GM13976 (cell line): ENCODE data around the gene STK17B.
A peak's percentile ranks its signal among the peaks of the same experiment; 100 is the strongest.

Experiments
- DNase-seq: peaks from one replicate; pipeline ENCODE4 v3.0.0; 2012; ENCODE audit warnings: low spot score
- CTCF ChIP-seq: IDR thresholded peaks from 2 replicates; pipeline ENCODE4 v1.5.1; 2012; ENCODE audit warnings: borderline replicate concordance, mild to moderate bottlenecking; ENCODE audit not compliant: insufficient read depth; ENCODE audit errors: extremely low read depth, missing control alignments, control extremely low read depth
- in situ Hi-C: fragments of 300-500 bp; cut with MboI; formaldehyde crosslinking; loops from one replicate; pipeline ENCODE4 v1.12.0; 2022; ENCODE audit warnings: low sequenced_read_pairs, mixed read lengths, inconsistent platforms; ENCODE audit not compliant: unreplicated experiment

Gene STK17B

GRCh38 chr2:196165016-196165415 is 6.4 kb downstream of the STK17B start:
- in situ Hi-C loops = no loop called here
- TF ChIP-seq CTCF = no peak
- DNase-seq = no peak

- no peak for TF ChIP-seq CTCF
- in situ Hi-C loops = no loop called here
- DNase-seq = no peak
Observed at GRCh38 chr2:196163285-196163684, 8.1 kb downstream of the STK17B start.

DNA sequence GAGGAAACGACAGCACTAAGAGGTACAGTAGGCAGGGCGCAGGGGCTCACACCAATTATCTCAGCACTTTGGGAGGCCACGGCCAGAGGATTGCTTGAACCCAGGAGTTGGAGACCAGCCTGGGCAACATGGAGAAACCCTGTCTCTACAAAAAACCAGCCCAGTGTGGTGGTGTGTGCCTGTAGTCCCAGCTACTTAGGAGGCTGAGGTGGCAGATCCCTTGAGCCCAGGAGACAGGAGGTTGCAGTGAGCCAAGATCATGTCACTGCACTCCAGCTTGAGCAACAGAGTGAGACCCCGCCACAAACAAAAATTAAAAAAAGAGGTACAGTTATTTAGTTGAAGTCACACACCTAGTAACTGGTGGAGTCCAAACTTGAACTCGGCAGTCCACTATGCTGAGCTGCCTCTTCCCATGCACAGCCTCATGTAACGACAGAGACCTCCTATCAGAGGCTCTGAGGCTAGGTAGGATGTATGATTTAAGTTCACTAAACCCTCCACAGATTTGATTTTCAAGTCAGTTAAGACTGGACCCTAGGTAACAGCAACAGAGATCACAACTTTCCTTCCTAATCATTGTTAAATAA is 8.7 kb downstream of the STK17B start:
- in situ Hi-C loops = no loop called here
- no peak for TF ChIP-seq CTCF
- DNase-seq = no peak

DNA sequence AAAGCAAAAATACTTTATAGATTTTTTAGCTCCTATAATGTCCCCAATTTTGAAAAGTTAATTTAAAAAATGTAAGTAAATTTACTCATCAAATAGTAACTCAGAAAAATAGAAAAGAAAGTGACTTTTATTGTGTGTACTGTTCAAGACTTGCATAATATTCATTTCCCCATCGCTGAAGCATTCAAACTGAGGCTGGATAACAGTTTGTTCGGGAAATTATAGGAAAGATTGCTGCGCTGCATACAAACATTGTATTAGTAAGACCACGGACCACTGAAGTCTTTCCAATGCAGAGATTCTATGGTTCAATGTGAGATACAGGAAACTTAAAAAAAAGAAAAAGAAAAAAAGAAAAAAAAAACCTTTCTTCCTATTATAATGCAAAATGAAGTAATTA is 10.4 kb downstream of the STK17B start:
- in situ Hi-C loops = no loop called here
- TF ChIP-seq CTCF = no peak

GRCh38 chr2:196160101-196160500 is 11.3 kb downstream of the STK17B start:
- peak; percentile 32 for DNase-seq
- in situ Hi-C loops = no loop called here
- no peak for TF ChIP-seq CTCF

More for the DNA sequence above, 10.4 kb downstream of the STK17B start:
- DNase-seq = no peak

DNA sequence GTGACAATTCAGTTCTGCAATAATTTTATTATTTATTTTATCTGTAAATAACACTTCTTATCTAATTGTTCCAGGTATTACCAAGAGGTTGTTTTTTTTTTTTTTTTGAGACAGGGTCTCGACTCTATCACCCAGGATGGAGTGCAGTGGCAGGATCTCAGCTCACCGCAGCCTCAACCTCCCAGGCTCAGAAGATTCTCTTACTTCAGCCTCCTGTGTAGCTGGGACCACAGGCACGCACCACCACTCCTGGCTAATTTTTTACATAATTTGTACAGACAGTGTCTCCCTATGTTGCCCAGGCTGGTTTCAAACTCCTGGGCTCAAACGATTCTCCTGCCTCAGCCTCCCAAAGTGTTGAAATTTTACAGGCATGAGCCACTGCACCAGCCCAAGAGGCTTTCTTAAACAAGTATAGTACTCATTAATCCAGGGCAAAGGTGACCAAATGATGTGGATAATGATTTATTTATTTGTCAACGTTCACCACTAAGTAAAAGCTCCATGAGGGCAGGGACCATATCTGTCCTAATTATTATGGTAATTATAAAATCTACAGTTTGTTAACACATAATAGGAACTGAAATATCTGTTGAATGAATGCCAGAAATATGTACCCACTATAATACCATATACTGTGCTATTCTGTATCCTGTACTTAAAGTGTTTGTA is 12.0 kb downstream of the STK17B start:
- in situ Hi-C loops = no loop called here
- no peak for DNase-seq
- no peak for TF ChIP-seq CTCF
